GM12878 (cell line): Measurements from ENCODE around the gene TUBD1. TPM values are rescaled to one million over a fixed set of nuclear protein-coding genes. Genes with fewer than 3 reads are reported as not detected.

Experiments used
- BRCA1 ChIP-seq: IDR thresholded peaks from 2 replicates; pipeline ENCODE4 v1.6.1; 2011; ENCODE audit warnings: low read depth, low read length, improper control_type of control experiment
- CEBPB ChIP-seq, 2 experiments: fragments of 150-350 bp in 1 of 2; IDR thresholded peaks; 2 replicates each; pipeline ENCODE4 v1.6.1; 2012 to 2014; ENCODE audit warnings: low read depth in 2 of 2, low read length in 2 of 2, borderline replicate concordance in 1 of 2, inconsistent platforms in 1 of 2
- CHD2 ChIP-seq: IDR thresholded peaks from 2 replicates; pipeline ENCODE4 v1.6.1; 2011; ENCODE audit warnings: low read depth, low read length, improper control_type of control experiment, borderline replicate concordance
- ETV6 ChIP-seq, 2 experiments: fragments of 450-650 bp in 1 of 2; IDR thresholded peaks in 1 of 2; conservative IDR thresholded peaks in 1 of 2; 2 replicates each; pipeline ENCODE4 v1.6.1; 2014; ENCODE audit warnings: antibody characterized with exemption in 1 of 2, borderline replicate concordance in 1 of 2, low read depth in 1 of 2, mild to moderate bottlenecking in 1 of 2, moderate library complexity in 1 of 2
- FOXK2 ChIP-seq: fragments of 450-650 bp; IDR thresholded peaks from 2 replicates; pipeline ENCODE4 v1.6.1; 2017; ENCODE audit warnings: mild to moderate bottlenecking, moderate library complexity
- HCFC1 ChIP-seq: fragments of 150-350 bp; IDR thresholded peaks from 2 replicates; pipeline ENCODE4 v1.6.1; 2014; ENCODE audit warnings: low read length
- KAT2A ChIP-seq: conservative IDR thresholded peaks from 2 replicates; pipeline ENCODE4 v1.6.1; 2011; ENCODE audit warnings: low read depth, low read length; ENCODE audit not compliant: control insufficient read depth
- MEF2A ChIP-seq: IDR thresholded peaks from 2 replicates; pipeline ENCODE4 v1.6.1; 2011; ENCODE audit warnings: low read depth, mild to moderate bottlenecking, low read length, moderate library complexity; ENCODE audit not compliant: insufficient read depth
- MTA3 ChIP-seq: IDR thresholded peaks from 2 replicates; pipeline ENCODE4 v1.6.1; 2012; ENCODE audit warnings: low read length, inconsistent platforms, borderline replicate concordance
- POLR2A ChIP-seq: IDR thresholded peaks from 2 replicates; pipeline ENCODE4 v1.6.1; 2011; ENCODE audit warnings: low read depth, mild to moderate bottlenecking, low read length
- SMC3 ChIP-seq: IDR thresholded peaks from 2 replicates; pipeline ENCODE4 v1.6.1; 2011; ENCODE audit warnings: low read length, improper control_type of control experiment, borderline replicate concordance
- ZSCAN29 ChIP-seq: fragments of 450-650 bp; IDR thresholded peaks from 2 replicates; pipeline ENCODE4 v1.6.1; 2017; ENCODE audit warnings: mild to moderate bottlenecking, moderate library complexity
- polyA plus RNA-seq, 11 experiments: library from polyadenylated mRNA; depleted of rRNA in 4 of 11; unstranded in 6 of 11; stranded (reverse) in 5 of 11; fragments of >200 nt; fragmentation: Nextera tagmentation in 4 of 11; fragmentation: Illumina TruSeq in 1 of 11; extraction: Ambion mirVana in 4 of 11; extraction: Trizol in 1 of 11; gene quantifications; 1 replicate in 1 of 11; 2 replicates in 10 of 11; pipeline versions ENCODE4 v1.2.1 to v1.2.3, GENCODE V29; 2011 to 2016; ENCODE audit warnings: inconsistent platforms in 2 of 11, missing spikeins in 2 of 11, low read depth in 1 of 11
- total RNA-seq, 4 experiments: library from RNA; depleted of rRNA in 3 of 4; stranded (reverse); fragments of >200 nt in 3 of 4; fragmentation: Illumina TruSeq in 1 of 4; extraction: Trizol in 1 of 4; gene quantifications; 2 replicates each; pipeline versions ENCODE4 v1.2.1 to v1.2.3, GENCODE V29; 2013 to 2021
- TF ChIP-seq, protein P1 (sequence below): fragments of 450-650 bp; IDR thresholded peaks from 2 replicates; pipeline ENCODE4 v1.6.1; 2016; ENCODE audit warnings: mild to moderate bottlenecking, moderate library complexity, borderline replicate concordance
- TF ChIP-seq, protein P2 (sequence below): fragments of 450-650 bp; IDR thresholded peaks from 2 replicates; pipeline ENCODE4 v1.6.1; 2018; ENCODE audit warnings: borderline replicate concordance, mild to moderate bottlenecking; ENCODE audit not compliant: partially characterized antibody
- TF ChIP-seq, protein P3 (sequence below): IDR thresholded peaks from 2 replicates; pipeline ENCODE4 v1.6.1; 2011; ENCODE audit warnings: borderline replicate concordance, low read depth, mild to moderate bottlenecking, moderate library complexity, low read length; ENCODE audit not compliant: insufficient read depth, poor library complexity, severe bottlenecking
- TF ChIP-seq, protein P4 (sequence below): IDR thresholded peaks from 2 replicates; pipeline ENCODE4 v1.6.1; 2012; ENCODE audit warnings: mild to moderate bottlenecking, low read depth, low read length

The TUBD1 gene
- total and polyA plus RNA-seq, 10 of the 15 experiments (the other 5 are each of a cell fraction or from before 2014, with no cell fraction given), result 5.3 to 10.8 (median 8.3) TPM

DNA sequence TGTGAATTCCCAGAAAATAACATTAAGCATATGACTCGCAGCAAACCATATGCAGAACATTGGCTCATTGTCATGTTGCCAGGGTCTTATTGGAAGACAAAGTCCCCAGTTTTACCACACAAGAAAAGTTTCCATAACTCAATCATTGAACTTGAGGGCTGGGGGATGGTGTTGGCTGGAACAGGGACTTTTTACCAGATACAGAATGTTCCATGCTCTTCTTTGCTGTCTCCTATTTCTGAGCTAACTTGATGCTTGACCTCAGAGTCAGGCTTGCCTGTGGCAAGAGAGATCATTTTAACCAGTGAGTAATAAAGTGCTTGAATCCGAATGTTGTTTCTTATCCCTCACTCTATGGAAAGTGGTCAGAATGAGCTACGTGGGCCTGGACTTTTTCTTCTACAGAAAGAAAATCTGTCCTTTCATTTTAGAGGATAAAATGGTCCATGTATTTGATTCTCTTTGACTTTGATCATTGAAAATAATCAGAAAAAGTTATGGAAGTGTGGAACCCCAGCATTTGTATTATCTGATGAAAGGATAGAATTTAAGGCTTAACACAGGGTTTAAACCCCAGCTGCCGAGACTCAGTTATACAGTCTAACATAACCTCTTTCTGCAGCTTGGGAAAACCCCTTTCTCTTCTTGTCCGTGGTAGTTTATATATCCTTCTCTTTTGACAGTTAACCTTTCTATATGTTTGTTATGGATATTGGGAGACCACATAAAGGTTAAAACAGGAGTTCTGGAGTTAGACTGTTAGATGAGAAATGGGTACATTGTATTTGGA is 67.0 kb downstream of the TUBD1 start (continued):
- TF ChIP-seq, protein P1, sequence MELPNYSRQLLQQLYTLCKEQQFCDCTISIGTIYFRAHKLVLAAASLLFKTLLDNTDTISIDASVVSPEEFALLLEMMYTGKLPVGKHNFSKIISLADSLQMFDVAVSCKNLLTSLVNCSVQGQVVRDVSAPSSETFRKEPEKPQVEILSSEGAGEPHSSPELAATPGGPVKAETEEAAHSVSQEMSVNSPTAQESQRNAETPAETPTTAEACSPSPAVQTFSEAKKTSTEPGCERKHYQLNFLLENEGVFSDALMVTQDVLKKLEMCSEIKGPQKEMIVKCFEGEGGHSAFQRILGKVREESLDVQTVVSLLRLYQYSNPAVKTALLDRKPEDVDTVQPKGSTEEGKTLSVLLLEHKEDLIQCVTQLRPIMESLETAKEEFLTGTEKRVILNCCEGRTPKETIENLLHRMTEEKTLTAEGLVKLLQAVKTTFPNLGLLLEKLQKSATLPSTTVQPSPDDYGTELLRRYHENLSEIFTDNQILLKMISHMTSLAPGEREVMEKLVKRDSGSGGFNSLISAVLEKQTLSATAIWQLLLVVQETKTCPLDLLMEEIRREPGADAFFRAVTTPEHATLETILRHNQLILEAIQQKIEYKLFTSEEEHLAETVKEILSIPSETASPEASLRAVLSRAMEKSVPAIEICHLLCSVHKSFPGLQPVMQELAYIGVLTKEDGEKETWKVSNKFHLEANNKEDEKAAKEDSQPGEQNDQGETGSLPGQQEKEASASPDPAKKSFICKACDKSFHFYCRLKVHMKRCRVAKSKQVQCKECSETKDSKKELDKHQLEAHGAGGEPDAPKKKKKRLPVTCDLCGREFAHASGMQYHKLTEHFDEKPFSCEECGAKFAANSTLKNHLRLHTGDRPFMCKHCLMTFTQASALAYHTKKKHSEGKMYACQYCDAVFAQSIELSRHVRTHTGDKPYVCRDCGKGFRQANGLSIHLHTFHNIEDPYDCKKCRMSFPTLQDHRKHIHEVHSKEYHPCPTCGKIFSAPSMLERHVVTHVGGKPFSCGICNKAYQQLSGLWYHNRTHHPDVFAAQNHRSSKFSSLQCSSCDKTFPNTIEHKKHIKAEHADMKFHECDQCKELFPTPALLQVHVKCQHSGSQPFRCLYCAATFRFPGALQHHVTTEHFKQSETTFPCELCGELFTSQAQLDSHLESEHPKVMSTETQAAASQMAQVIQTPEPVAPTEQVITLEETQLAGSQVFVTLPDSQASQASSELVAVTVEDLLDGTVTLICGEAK, result no peak
- TF ChIP-seq MTA3 (no peak), ETV6 (conservative IDR thresholded peaks at IDR 0.05 in 1 of 2, IDR thresholded peaks at IDR 0.05 in 1 of 2; ENCODE audit: borderline replicate concordance in 1 of 2, low read depth in 1 of 2) (no peak), ZSCAN29 (no peak), CEBPB (IDR thresholded peaks at IDR 0.05; ENCODE audit: borderline replicate concordance in 1 of 2, low read depth in 2 of 2, low read length in 2 of 2) (no peak), SMC3 (no peak), POLR2A (no peak), HCFC1 (no peak), BRCA1 (no peak), KAT2A (no peak), FOXK2 (no peak), MEF2A (no peak), CHD2 (peak; percentile 37; the same call in 1 of the 2 replicates)
- TF ChIP-seq, protein P2, sequence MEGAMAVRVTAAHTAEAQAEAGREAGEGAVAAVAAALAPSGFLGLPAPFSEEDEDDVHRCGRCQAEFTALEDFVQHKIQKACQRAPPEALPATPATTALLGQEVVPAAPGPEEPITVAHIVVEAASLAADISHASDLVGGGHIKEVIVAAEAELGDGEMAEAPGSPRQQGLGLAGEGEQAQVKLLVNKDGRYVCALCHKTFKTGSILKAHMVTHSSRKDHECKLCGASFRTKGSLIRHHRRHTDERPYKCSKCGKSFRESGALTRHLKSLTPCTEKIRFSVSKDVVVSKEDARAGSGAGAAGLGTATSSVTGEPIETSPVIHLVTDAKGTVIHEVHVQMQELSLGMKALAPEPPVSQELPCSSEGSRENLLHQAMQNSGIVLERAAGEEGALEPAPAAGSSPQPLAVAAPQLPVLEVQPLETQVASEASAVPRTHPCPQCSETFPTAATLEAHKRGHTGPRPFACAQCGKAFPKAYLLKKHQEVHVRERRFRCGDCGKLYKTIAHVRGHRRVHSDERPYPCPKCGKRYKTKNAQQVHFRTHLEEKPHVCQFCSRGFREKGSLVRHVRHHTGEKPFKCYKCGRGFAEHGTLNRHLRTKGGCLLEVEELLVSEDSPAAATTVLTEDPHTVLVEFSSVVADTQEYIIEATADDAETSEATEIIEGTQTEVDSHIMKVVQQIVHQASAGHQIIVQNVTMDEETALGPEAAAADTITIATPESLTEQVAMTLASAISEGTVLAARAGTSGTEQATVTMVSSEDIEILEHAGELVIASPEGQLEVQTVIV, result no peak
- TF ChIP-seq, protein P3, sequence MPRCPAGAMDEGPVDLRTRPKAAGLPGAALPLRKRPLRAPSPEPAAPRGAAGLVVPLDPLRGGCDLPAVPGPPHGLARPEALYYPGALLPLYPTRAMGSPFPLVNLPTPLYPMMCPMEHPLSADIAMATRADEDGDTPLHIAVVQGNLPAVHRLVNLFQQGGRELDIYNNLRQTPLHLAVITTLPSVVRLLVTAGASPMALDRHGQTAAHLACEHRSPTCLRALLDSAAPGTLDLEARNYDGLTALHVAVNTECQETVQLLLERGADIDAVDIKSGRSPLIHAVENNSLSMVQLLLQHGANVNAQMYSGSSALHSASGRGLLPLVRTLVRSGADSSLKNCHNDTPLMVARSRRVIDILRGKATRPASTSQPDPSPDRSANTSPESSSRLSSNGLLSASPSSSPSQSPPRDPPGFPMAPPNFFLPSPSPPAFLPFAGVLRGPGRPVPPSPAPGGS, result peak; percentile 34
- TF ChIP-seq, protein P4, sequence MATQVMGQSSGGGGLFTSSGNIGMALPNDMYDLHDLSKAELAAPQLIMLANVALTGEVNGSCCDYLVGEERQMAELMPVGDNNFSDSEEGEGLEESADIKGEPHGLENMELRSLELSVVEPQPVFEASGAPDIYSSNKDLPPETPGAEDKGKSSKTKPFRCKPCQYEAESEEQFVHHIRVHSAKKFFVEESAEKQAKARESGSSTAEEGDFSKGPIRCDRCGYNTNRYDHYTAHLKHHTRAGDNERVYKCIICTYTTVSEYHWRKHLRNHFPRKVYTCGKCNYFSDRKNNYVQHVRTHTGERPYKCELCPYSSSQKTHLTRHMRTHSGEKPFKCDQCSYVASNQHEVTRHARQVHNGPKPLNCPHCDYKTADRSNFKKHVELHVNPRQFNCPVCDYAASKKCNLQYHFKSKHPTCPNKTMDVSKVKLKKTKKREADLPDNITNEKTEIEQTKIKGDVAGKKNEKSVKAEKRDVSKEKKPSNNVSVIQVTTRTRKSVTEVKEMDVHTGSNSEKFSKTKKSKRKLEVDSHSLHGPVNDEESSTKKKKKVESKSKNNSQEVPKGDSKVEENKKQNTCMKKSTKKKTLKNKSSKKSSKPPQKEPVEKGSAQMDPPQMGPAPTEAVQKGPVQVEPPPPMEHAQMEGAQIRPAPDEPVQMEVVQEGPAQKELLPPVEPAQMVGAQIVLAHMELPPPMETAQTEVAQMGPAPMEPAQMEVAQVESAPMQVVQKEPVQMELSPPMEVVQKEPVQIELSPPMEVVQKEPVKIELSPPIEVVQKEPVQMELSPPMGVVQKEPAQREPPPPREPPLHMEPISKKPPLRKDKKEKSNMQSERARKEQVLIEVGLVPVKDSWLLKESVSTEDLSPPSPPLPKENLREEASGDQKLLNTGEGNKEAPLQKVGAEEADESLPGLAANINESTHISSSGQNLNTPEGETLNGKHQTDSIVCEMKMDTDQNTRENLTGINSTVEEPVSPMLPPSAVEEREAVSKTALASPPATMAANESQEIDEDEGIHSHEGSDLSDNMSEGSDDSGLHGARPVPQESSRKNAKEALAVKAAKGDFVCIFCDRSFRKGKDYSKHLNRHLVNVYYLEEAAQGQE, result no peak
